Ramos (cell line): ENCODE data around the gene BAHD1.

Experiments
- in situ Hi-C: fragments of 300-500 bp; cut with MboI; formaldehyde crosslinking; loops from one replicate; pipeline ENCODE4 v1.14.3; 2022; ENCODE audit warnings: low sequenced_read_pairs; ENCODE audit not compliant: unreplicated experiment

The BAHD1 gene

GRCh38 chr15:40487816-40488682 is 47.3 kb downstream of the BAHD1 start:
- in situ Hi-C loops, result no loop called here

- in situ Hi-C loops, result no loop called here
These were observed 48.8 kb downstream of the BAHD1 start for GRCh38 chr15:40489274-40490175.

DNA sequence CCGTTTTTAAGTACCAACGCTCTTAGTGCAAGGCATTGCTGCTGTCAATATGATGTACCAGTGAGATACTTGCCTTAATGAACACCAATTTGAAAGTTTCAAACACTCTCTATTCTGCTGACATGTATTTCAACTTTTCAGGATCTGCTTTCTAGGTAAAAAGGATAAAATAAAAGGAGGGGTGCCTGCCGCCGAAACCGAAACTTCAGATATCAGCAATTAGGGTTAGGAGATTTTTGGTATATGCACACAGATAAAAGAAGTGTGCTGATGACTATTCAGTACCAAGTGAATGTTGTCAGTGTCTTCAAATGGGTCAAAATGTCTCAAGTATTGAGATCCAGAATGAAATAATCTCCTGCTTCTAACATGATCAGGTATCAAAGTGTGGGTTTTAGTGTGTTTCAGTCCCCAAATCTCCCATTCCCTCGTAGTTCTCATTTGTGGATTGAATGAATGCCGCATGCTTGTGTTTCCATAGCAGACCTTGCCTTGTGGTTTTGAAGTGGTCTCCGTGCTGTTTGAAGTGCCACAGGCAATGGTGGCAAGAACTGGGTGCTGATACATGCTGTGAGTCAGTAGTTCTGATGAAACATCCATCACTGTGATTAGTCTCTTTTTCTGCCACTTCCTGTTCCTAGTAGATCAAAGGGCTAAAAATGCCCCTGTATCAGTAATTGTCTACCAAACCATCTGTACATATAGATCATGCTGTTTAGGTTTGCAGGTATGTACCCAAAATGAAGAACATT is 52.5 kb downstream of the BAHD1 start:
- in situ Hi-C loops, result no loop called here

- in situ Hi-C loops, result no loop called here
These were observed 54.8 kb downstream of the BAHD1 start for GRCh38 chr15:40495516-40495915.

- in situ Hi-C loops, result no loop called here
These were observed 57.7 kb downstream of the BAHD1 start for GRCh38 chr15:40498418-40498817.

DNA sequence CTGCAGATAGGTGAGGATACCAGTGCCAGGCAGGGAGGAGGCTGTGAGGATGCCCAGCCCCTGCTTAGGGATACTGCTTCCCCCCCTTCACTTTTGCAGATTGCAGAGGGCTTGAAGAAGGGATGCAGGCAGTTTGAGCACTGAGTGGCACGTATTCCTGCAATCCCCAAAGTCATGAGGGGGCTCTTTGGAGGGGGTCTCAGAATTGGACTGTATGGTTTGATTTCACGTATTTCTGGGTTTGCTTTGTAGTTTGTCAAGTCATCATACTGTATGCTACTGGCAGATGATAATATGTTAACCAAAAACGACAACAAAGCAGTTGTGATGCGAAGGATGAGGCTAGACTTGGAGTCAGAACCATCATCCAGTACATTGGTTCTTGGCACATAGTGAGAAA is 58.1 kb downstream of the BAHD1 start:
- in situ Hi-C loops, result no loop called here

GRCh38 chr15:40499931-40500330 is 59.2 kb downstream of the BAHD1 start:
- in situ Hi-C loops, result no loop called here

GRCh38 chr15:40500568-40501330 is 60.0 kb downstream of the BAHD1 start:
- in situ Hi-C loops, result no loop called here

DNA sequence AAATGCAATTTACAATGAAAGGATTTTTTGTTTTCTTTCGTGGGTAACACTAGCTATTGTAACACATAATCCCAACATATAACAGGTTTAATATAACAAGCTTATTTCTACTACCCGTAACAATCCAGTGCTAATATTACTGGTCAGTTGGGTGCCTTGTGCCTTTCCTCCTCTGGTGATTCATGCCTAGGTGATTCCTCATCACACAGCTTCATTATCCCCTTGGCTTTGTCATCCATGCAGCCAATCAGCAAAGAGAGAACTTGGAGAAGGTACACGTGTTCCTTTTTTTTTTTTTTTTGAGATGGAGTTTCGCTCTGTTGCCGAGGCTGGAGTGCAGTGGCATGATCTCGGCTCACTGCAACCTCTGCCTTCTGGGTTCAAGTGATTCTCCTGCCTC is 60.7 kb downstream of the BAHD1 start:
- in situ Hi-C loops, result no loop called here

DNA sequence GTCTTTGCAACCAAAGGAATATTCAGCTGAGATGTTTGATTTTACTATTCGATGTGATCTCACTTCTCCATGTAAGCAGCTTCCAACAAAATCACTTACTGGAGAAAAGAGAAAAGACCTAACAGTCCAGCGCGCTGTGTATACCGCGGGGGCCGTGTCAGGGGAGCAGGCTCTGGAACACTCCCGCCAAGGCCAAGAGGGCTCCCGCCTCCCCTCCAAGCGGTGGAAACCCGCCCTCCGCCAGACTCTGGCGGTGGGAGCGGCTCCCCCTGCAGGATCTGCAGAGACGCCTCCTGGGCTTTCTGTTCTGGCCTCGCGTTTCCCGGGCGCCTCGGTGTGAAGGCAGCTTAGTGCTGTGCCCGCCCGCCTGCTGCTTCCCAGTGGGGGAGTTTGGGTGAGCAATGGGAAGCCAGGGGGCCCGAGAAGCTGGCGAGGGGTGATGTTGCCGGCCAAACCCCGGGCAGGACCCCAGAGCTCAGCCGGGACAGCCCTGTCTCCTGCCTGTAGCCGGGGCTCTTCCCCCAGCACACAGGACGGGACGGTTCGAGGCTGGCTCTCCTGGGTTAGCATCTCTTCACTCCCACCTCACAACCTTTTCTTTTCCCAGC is 66.3 kb downstream of the BAHD1 start:
- in situ Hi-C loops, result no loop called here

GRCh38 chr15:40508216-40508615 is 67.5 kb downstream of the BAHD1 start:
- in situ Hi-C loops, result no loop called here

GRCh38 chr15:40510201-40510600 is 69.4 kb downstream of the BAHD1 start:
- in situ Hi-C loops, result no loop called here

GRCh38 chr15:40511093-40511471 is 70.3 kb downstream of the BAHD1 start:
- in situ Hi-C loops, result no loop called here

DNA sequence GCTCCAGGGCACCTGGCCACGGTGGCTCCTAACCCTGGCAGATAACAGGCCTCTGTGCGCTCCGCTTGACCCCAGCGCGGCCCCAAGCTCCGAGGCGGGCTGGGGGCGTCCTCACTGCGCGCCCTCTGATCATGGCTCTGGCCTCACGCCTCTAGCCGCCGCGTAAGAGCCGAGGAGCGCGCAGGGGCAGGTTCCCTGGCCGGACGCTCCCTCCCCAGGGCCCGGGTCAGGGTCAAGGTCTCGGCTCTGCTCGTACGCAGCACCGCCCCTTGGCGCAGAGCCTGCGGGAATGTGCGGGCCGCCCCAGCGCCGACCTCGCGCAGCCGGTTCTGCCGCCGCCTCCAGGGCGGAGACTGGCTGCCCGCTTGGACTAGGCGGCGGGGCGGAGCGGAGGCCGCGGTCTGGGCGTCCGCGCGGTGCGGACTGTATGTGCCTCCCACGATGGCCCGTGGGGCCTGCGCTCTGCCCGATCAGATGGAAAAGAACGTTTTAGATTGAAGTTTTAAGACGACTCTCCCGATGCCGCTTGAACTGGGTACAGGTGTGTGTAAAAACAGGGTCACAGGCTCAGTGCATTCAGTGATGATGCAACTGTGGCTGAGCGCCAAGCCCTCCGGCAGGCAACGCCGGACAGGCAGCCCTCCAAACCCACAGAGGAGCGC is 70.8 kb downstream of the BAHD1 start:
- in situ Hi-C loops, result no loop called here

DNA sequence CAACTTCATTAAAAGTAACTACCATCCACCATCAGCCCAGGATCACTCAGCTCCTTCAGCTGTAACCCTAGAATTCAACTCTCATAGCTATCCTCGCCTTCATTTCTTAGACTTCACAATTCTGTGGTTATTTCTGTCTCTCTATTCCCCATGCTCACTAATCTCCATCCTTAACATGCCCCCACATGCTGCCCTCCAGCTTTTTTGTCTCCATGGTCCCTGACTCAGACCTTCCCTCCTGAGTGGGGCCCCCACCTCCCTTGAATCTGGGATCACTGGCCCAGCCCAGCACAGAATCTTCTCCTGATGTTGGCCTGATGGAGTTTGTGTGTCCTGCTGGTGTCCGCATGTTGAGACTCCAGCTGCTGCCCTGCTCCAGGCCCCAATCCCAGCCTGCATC is 71.7 kb downstream of the BAHD1 start:
- in situ Hi-C loops, result no loop called here

- in situ Hi-C loops, result no loop called here
These were observed 72.9 kb downstream of the BAHD1 start for GRCh38 chr15:40513609-40514008.

DNA sequence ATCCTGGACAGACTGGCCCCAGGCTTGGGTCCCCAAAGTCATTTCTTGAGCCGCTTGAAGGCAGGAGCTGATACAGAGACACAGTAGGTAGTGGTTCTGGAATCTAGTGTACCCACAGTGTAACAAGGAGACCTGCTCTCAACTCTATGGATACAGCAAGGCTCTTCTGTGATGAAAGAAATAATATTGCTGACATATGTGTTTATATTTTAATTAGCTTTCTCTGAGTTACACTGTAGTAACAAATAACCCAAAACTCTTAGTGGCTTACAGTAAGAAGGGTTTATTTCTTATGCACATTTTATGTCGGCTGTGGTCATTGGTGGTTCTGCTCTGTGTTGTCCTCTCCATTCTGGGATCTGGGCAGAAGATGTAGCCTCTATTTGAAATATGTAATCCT is 75.6 kb downstream of the BAHD1 start:
- in situ Hi-C loops, result no loop called here
